GM06990 (cell line): Measurements from ENCODE around the gene ANK2.

Source experiments
- DNase-seq: peaks from one replicate; pipeline ENCODE4 v3.0.0-alpha.2; 2011; ENCODE audit not compliant: insufficient read length; ENCODE audit errors: extremely low read depth
- H3K27me3 ChIP-seq: replicated peaks from 2 replicates; pipeline ENCODE4 v1.6.0; 2011; ENCODE audit warnings: low read length; ENCODE audit not compliant: control insufficient read depth, insufficient read depth
- H3K36me3 ChIP-seq: 2 replicates; pipeline ENCODE4 v1.5.1; 2011; ENCODE audit warnings: low read length; ENCODE audit not compliant: control insufficient read depth, insufficient read depth
- H3K4me3 ChIP-seq: replicated peaks from 2 replicates; pipeline ENCODE4 v1.5.1; 2011; ENCODE audit warnings: low read depth, mild to moderate bottlenecking, control low read depth, low read length
- TF ChIP-seq, protein P1 (sequence below): IDR thresholded peaks from 2 replicates; pipeline ENCODE4 v1.5.1; 2011; ENCODE audit warnings: low read length, control low read depth, mild to moderate bottlenecking, inconsistent platforms; ENCODE audit not compliant: insufficient read depth, poor library complexity, severe bottlenecking

The ANK2 gene

DNA sequence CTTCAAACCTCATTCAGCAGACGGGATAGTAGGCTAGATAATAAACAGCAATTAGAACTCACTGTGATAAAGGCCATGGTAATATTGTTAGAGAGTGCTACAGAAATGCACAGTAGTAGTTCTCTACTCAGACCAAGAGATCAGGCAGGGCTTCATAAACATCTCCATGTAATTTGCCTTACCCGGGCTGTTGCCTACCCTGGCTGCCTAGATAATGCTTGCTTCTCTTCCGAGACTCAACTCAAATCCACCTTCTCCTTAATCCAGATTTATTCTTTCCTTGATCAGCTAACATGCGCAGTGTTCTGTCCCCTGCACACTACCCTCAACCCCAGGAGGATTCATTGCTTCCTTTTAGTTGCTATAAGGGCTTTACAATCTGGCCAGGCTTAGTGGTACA lies 21.8 kb downstream of the ANK2 start:
- no peaks in the 10 kb centered on the region for H3K27me3 ChIP-seq
- DNase-seq: no peak
- no peak overlapping the region for H3K4me3 ChIP-seq
- no peaks in the 10 kb centered on the region for H3K36me3 ChIP-seq
- TF ChIP-seq, protein P1, sequence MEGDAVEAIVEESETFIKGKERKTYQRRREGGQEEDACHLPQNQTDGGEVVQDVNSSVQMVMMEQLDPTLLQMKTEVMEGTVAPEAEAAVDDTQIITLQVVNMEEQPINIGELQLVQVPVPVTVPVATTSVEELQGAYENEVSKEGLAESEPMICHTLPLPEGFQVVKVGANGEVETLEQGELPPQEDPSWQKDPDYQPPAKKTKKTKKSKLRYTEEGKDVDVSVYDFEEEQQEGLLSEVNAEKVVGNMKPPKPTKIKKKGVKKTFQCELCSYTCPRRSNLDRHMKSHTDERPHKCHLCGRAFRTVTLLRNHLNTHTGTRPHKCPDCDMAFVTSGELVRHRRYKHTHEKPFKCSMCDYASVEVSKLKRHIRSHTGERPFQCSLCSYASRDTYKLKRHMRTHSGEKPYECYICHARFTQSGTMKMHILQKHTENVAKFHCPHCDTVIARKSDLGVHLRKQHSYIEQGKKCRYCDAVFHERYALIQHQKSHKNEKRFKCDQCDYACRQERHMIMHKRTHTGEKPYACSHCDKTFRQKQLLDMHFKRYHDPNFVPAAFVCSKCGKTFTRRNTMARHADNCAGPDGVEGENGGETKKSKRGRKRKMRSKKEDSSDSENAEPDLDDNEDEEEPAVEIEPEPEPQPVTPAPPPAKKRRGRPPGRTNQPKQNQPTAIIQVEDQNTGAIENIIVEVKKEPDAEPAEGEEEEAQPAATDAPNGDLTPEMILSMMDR: no peak

DNA sequence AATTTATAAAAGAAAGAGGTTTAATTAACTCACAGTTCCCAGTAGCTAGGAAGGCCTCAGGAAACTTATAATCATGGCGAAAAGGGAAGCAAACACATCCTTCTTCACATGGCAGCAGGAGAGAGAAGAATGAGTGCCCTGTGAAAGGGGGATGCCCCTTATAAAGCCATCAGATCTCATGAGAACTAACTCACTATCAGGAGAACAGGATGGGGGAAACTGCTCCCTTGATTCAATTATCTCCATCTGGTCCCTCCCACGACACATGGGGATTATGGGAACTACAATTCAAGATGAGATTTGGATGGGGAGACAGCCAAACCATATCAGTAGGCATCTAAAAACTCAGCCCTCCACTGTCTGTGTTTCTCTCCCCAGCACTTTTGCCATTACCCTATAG lies 22.4 kb downstream of the ANK2 start:
- H3K4me3 ChIP-seq: no peak overlapping the region
- DNase-seq: no peak
- no peaks in the 10 kb centered on the region for H3K27me3 ChIP-seq
- H3K36me3 ChIP-seq: no peaks in the 10 kb centered on the region
- TF ChIP-seq, protein P1: no peak

DNA sequence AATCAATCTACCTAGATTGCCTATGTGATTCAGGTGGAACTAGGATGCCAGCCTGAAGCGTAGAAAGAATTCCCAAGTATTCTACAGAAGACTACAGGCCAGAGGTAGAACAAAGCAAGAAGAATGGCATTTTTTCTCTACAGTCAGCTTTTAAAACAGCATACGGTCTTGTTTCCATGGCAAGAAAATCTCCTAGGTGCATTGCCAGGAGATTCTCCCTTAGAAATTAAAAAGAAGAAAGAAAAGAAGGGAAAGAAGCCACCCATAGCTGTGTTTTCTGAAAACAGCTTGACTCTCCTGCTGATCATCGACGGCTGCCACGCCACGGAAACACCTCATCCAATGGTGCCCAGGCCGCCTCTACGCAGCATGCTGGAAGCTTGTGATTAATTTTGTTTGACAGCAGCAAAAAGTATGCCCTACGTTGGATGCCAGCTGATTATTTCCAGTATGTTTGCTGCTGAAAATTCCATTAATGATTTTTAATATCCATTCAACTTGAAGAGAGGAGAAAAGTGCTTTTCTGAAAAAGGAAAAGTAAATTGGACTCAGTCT lies 24.1 kb downstream of the ANK2 start:
- TF ChIP-seq, protein P1: no peak
- H3K36me3 ChIP-seq: no peaks in the 10 kb centered on the region
- DNase-seq: no peak
- no peak overlapping the region for H3K4me3 ChIP-seq
- H3K27me3 ChIP-seq: no peaks in the 10 kb centered on the region

DNA sequence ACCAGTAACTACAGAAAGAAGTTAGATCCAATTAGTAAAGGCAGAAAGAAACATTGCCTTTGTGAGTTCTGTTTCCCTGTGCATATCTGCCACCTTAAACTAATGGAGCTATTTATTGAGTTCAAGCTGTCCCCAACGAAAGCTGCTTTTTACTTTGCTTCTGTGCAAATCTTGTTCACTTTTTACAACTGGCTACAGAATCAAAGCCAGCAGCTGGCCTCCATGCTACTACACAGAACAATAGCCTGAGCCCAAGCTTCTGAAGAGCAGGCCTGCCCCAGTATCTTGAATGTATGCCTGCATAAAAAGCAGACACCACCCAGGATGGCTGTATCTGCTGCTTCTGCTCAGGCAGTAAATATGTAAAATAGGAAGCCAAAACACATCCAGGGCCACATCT lies 28.1 kb downstream of the ANK2 start:
- no peak for DNase-seq
- TF ChIP-seq, protein P1: no peak
- no peaks in the 10 kb centered on the region for H3K27me3 ChIP-seq
- no peak overlapping the region for H3K4me3 ChIP-seq
- H3K36me3 ChIP-seq: no peaks in the 10 kb centered on the region

DNA sequence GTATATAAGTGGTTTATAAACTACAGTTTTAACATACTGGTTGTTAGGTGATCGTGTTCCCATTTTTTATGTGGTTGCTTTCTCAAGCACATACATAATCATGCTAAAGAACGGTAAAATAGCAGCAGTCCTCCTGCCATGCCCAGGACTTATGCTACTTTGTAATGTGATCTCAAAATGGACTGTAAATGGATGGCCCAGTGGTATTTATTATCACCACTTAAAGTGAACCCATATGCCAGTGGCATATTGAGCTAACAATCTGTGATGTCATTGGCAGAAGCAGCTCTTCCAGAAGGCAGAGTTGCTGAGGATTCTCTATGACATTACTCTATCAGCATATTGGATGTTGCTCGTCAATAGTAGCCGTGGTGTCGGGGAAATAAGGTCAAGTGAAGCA lies 28.6 kb downstream of the ANK2 start:
- no peak for DNase-seq
- TF ChIP-seq, protein P1: no peak
- Histone ChIP-seq H3K36me3 (no peaks in the 10 kb centered on the region), H3K27me3 (no peaks in the 10 kb centered on the region), H3K4me3 (no peak overlapping the region)

DNA sequence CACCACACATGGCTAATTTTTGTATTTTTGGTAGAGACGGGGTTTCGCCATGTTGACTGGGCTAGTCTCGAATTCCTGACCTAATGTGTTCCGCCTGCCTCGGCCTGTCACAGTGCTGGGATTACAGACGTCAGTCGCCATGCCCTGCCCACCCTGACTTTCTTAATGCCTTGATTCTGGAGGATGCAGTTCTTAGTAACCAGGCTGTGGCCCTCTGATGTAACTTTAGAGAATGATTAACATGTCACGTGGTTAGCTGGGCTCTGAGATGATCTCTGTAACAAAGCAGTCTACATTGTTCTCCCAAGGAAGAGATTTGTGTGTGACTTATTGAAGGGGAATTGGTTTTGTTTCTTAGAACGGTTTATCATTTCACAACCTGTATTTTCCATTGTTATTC lies 30.6 kb downstream of the ANK2 start:
- Histone ChIP-seq H3K36me3 (no peaks in the 10 kb centered on the region), H3K27me3 (no peaks in the 10 kb centered on the region), H3K4me3 (no peak overlapping the region)
- TF ChIP-seq, protein P1: no peak
- DNase-seq: no peak
